ENCODE measurements around the gene G6PC2.

GRCh38 chr2:168944065-168944464, 43.0 kb downstream of the G6PC2 start:
- no peak for TF ChIP-seq POLR2A (IDR thresholded peaks at IDR 0.05)
- no peak for TF ChIP-seq CTCF (IDR thresholded peaks at IDR 0.05)
